Hepatocyte (in vitro differentiated cells): ENCODE results near the gene CCDC201.

Source experiments
- EZH2 ChIP-seq: fragments of 200-600 bp; sonication (generic); IDR thresholded peaks from 2 replicates; pipeline ENCODE4 v1.6.1; 2016; ENCODE audit warnings: antibody characterized with exemption, mild to moderate bottlenecking, borderline replicate concordance
- EZH2phosphoT487 ChIP-seq: fragments of 200-600 bp; sonication (generic); IDR thresholded peaks from one replicate; pipeline ENCODE4 v1.6.1; 2018; ENCODE audit warnings: antibody characterized with exemption, mild to moderate bottlenecking, low read depth, moderate library complexity; ENCODE audit not compliant: unreplicated experiment, severe bottlenecking
- TF ChIP-seq, protein P1 (sequence below): fragments of 200-600 bp; sonication (generic); IDR thresholded peaks from 2 replicates; pipeline ENCODE4 v1.5.1; 2016; ENCODE audit warnings: antibody characterized with exemption, mild to moderate bottlenecking; ENCODE audit not compliant: poor library complexity

DNA sequence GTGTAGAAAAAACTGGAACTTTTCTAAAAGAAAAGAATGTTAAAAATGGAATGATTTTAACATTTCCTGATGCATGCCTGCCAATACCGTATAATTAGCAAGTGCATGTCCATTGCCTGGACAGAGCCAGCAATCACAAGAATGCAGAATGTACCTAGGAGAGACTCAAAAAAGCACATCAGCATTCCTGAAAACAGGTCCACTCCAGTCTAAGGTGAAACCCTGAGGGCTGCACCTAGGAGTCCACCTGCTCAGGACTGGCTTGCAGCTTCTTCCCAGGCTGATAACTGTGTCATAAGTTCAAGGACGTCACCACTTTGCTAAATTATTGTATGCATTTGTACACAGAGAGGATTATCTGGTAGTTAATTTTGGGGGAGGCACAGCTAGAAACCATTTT is 5.4 kb downstream of the CCDC201 start:
- no peak for TF ChIP-seq EZH2phosphoT487
- TF ChIP-seq, protein P1, sequence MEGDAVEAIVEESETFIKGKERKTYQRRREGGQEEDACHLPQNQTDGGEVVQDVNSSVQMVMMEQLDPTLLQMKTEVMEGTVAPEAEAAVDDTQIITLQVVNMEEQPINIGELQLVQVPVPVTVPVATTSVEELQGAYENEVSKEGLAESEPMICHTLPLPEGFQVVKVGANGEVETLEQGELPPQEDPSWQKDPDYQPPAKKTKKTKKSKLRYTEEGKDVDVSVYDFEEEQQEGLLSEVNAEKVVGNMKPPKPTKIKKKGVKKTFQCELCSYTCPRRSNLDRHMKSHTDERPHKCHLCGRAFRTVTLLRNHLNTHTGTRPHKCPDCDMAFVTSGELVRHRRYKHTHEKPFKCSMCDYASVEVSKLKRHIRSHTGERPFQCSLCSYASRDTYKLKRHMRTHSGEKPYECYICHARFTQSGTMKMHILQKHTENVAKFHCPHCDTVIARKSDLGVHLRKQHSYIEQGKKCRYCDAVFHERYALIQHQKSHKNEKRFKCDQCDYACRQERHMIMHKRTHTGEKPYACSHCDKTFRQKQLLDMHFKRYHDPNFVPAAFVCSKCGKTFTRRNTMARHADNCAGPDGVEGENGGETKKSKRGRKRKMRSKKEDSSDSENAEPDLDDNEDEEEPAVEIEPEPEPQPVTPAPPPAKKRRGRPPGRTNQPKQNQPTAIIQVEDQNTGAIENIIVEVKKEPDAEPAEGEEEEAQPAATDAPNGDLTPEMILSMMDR = no peak
- no peak for TF ChIP-seq EZH2
